GM21529 (cell line): ENCODE results near the gene REEP1.

Source experiments
- ATAC-seq: cut with Tn5 transposase; IDR thresholded peaks from one replicate; pipeline ENCODE4 v1.9.1; 2021; ENCODE audit not compliant: unreplicated experiment

Gene REEP1

DNA sequence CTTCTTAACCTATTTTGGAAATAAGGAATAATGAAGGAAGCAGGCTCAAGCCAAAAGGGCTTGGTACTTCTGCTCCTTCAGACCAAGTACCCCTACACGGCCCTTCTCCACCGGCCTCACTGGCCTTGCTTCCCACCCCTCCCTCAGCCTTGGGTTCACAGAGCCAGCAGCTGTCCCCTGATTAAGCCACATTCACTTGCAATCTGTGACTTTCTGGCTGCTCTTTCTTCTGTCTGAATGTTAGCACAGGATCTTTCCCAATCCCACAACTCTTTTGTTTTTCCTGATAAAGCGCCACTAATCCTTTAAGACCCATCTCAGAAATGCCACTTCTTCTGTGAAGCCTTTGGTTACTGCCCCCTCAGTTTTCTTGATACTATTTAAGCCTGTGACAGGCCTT is 52.4 kb downstream of the REEP1 start:
- ATAC-seq: no peak

DNA sequence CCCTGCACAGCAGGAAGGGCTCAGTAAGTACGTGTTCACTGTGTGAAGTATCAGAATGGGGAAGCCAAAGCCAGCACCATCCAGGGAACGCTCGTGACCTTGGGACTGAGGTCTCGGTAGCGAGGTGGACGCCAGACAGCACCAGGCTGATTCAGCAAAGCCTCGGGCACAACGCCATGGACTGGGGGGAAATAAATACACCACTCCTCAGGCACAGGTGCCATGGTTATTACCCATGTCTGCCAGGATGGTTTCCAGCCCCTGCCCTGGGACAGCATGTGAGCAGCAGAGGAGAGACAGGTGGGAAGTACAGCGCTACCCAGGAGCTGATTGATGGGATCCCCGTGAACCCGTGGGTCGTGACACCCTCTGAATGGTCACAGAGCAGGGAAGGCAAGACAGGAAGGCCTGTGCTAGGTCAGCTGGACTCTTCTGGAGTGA is 53.0 kb downstream of the REEP1 start:
- ATAC-seq: no peak

DNA sequence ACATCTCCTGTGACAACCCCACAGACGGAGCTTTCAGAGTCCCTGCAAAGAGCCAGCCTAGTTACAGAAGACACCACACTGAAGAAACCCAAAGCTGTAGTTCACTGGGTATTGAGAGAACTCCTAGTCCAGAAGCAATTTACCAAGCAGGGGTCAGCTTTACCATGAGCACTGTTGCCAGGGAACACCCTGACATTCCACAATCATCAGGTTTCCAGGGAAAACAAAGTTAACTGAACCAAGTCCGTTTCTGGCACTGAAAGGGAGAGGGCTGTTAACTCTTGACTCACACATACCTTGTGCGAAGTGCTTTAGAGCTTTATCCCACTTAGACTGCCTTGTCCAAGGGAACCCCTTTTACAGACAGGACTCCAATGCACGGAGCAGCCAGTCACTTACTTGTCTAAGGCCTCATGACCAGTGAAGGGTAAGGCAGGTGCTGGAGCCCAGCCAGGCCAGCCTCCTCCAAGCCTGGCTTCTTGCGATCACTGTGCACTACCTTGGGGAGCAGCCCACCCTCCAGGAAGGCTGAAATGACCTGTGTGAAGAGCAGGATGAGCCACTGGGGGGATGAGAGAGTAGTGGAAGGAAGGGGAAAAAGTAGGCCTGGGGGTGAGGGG is 53.9 kb downstream of the REEP1 start:
- ATAC-seq: no peak

DNA sequence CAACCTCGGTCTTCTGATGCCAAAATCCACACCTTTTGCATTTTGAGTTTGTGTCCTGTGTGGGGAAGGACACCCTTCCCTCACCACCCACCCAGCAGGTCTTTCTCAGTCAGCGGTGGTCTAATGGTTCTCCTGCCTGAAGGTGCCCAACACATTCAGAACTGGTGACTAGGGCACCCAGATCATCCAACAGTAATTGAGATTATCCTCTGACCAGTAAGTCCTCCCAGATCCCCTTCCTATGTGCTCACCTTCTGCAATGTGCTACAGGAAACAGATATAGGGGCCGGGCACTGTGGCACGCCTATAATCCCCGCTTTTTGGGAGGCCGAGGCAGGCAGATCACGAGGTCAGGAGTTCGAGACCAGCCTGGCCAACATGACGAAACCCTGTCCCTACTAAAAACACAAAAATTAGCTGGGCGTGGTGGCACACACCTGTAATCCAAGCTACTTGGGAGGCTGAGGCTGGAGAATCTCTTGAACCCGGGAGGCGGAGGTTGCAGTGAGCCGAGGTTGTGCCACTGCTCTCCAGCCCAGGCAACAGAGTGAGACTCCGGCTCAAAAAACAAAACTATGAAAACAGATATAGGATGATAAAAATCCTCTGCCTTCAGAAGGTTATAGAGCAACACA is 56.2 kb downstream of the REEP1 start:
- ATAC-seq: no peak

DNA sequence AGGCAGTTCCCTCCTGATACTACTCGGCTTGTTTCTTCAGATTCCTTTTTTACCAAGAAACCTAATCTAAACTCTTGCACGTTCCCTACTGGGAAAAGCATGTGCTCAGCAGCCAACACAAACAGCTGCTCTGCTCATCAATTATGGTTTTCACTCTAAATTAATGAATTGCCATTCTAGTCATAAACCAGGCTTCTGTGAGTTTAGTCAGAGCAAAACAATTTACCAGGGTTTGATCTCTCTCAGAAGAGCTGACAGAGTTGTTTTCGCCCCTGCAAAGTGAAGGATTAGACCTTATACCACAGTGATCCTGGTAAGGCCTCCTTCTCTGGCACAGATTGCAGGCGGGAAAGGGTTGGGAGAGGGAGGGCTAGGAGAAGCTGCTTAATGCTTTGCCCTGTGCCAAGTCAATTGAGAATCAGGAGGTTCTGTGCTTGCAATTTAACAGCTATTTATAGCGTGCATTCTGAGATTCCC is 57.2 kb downstream of the REEP1 start:
- ATAC-seq: no peak

DNA sequence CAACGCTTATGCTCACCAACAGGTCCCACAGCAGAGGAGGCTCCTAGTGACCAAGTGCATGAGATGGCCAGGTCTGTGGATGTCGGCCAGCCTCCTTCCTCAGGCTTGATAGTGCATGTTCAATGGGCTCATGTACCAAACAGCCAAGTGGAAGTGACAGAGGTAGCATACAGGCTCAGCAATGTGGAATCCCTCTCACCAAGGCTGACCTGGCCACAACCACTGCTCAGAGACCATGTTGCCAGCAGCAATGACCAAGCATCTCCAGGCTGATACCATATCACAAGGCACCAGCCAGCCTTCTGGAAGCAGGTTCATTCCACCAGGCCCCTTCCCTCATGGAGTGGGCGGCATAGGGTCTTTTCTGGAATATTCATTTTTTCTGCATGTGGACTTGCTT is 61.5 kb downstream of the REEP1 start:
- ATAC-seq: no peak

DNA sequence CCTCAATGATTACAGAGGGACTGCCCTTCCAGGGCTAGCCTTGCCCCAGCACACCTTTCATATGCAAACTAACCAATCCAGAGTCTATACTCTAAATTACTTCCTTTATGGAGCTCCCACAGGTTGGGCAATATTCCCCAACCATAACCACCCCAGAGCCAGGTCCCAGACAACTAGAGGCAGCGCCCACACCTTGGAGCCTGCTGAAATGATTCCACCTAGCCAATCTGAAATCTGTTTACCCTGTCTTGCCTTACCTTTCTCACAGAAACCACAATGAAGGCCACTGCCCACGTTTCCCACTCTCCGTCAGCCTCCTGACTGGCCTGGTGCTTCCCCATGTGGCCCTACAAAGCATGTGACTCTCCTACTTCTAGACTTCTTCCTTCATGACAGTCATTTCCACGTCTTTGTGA is 62.0 kb downstream of the REEP1 start:
- no peak for ATAC-seq

DNA sequence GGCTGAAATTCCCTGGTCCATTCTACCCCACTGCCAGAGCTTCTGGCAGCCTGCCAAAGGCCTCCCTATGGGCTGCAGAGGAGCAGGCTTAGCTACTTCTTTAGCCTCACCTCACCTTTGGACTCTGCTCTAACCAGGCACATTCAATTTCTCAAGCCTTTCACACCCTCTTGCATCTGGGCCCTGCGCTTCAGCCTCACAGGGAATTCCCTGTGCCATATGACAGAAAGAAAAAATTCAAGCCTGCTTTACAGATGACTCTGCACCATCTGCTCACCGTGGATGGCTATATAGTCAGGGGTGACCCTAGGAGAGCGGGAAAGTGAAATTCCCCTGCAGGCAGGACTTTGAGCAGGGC is 62.5 kb downstream of the REEP1 start:
- ATAC-seq: peak; percentile 79

DNA sequence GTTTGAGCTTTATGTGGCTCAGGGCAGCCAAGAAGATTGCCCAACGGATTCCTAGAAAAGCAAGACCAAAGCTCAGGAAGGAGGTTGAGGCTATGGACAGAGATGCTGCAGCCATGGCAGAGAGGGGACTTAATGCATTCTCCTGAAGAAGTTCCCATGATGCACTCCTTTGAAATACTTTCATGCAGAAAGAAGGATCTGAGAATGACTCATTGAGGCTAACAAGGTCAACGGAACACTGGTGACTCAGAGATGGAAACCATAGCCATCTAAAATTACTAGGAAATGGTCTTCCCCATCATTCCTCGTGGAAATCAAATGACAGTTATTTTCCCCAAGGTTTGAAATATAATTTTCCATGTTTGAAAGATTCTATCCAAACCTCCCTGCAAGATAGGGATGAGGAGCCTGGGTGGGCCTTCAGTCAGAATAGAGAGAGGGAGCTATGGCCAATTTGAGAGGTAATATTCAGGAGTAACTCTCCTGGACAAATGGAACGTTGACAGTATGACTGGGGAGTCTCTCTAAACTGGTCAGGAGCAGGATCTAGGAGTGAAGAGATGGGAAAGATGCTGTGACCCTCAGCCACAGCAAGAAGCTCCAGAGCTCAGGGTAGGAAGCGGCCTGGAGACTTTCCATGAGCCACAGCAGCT is 63.0 kb downstream of the REEP1 start:
- peak; percentile 56 for ATAC-seq

DNA sequence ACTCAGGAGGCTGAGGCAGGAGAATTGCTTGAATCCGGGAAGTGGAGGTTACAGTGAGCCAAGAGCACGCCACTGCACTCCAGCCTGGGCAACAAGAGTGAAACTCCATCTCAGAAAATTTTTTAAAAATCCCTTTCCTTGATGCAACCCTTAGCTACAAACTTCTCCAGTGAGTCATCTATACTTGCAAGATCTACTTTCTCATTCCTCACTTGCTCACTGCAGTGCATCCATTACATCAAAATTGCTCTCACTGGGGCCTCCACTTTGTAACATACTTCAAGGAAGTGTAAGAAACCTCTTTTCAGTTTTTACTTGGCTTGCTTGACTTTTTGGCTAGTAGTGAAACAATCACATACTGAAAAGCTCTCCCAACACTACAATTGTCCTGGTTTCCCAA is 65.3 kb downstream of the REEP1 start:
- no peak for ATAC-seq

DNA sequence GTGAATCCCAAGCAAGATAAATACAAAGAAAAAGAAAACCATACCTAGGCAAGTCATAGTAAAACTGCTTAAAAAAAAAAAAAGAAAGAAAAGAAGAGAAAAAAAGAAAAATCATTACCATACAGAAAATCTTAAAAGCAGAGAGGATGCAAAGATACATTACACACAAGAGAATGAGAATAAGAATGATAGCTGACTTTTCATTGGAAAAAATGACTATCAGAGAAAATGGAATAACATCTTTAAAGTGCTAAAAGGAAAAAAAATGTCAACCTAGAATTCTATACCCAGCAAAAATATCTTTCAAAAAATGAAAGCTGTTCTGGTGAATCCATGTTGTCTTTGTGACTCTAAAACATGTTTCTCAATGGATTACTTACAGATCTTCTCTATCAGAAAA is 66.2 kb downstream of the REEP1 start:
- ATAC-seq: no peak

DNA sequence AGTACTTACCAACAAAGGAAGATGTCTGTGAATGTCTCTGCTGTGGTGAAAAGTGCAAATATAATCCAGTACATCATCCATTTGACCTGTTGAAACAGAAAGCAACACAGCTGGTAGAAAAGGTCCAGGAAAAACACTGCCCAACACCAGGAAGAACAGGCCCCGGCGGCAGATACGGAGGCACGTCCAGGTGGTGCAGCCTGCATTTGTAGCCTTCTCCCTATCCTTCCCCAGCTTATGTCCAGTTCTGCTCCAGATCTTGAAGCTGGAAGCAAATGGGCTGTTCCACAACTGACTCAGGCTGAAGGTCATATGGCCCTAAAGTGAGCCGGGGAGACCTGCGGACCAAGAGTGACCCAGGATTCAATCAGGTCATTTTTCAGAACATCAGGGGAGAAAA is 73.5 kb downstream of the REEP1 start:
- ATAC-seq: no peak

DNA sequence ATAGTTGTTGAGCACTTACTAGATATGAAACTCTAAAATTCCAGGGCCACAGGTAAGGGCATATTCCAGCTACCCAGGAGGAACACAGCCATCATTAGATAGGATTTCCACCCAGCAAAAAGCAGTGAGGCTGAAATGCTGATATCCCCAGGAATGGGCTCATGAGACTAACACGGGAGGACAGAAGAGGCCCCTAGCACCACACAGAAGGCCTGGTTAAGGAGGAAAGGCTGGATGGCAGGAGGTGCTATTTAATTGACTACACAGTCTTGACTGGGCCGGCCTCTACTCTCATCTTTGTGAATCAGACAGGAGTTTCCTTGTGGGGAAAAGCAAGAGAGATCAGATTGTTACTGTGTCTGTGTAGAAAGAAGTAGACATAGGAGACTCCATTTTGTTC is 76.4 kb downstream of the REEP1 start:
- ATAC-seq: no peak

DNA sequence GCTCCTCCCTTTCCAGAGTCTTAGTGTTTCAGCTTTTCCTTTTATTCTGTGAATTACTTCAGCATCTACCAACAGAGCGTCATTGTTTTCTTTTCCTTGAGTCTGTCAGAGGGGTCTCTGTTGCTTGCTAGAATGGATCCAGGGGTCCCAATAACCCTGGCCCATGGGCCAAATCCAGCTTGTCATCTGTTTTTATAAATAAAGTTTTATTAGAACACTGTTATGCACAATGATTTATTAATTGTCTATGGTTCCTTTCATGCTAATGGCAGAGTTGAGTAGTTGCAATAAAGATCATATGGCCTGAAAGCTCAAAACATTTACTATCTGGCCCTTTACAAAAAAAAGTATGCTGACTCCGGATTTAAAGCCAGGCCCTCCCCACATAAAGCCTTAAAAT is 79.3 kb downstream of the REEP1 start:
- no peak for ATAC-seq

DNA sequence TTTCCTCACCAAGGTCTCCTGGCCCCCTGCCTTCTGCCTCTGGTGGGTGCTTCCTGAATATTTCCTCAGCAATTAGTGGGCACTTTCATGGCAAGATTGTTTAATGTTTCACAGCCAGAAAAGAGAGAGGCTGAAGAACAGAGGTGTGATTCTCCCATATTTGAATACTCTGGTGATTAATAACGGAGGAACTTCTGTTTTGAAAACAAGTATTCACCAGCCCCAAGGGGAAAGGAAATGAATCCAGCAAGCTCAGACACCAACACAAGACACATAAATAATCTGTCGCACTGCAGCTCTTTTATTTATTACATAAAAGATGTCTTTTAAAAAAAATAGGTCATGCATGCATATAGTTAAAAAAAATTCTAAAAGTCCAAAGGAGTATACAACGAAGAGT is 80.4 kb downstream of the REEP1 start:
- no peak for ATAC-seq

DNA sequence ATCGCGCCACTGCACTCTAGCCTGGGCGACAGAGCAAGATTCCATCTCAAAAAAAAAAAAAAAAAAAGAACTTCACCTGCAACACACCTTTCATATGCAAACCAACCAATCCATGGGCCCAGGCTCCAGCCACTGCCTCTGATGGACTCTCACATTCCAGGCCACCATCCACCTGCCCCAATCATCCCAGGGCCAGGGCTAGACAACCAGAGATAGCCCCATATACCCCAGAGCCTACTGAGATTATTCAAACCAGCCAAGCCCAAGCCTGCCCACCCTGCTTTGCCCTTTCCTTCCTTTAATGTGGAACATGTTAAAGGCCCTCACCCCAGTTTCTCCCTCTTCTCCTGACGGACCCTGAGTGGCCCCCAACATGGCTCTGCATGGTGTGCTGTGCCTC is 81.1 kb downstream of the REEP1 start:
- no peak for ATAC-seq

DNA sequence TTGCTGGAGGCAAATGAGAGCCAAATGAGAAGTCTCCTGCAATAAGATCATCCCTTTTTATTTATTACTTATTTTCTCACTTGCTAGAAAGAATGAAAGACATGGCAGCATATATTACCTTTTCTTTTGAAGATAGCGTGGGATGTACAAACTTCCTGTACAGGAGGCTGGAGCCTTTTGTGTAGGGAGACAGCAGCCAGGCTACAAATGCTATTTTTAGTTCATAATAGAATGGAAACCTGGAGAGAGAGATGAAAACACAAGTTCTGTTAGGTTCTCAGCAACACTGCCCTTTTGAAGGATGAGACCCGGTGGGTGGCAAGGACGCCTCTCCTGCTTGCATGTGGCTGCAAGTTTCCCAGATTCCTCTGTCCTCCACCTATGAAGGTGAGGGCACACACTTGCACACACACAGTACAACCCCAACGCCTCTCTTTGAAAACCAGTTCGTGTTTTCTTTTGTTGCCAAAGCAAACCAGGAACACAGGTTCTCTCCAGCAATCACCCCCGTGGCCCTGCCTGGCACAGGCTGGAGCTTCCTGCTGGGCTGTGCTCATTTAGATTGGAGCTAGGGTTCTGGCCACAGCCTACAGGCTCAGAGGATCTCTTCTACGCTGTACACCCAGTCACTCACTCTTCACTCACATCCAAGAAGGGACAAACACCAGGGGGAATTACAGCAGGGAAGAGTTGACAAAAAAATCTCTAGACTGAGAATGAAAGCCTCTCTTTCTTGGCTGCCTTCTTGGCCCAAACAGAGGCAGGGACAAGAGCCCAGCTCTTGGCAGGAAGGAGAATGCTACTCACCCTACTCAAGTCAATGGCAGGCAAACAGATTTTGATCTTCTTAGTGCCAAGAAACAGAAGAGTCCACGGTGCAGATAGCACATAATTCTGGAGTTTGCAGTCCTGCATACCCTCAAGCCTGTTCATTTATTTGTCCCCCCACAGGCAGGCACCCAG is 82.6 kb downstream of the REEP1 start:
- no peak for ATAC-seq

DNA sequence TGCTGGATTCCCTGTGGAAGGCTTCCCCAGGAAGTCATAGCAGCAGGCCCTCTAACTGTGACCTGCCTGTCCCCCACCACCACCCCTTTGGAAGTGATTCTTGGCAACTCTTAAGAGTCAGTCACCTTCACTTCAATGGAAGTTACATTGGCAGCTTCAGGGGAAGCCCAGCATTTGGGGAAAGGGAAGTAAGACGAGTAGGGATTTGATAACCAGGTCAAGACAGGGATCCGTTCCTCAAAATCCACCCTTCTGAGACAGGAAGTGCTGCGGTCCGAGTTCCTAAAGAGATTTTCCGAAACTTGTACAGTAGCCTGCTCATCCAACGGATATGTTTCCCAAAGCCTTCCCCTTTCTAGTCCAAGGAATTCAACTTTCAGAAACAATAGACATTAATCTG is 84.0 kb downstream of the REEP1 start:
- no peak for ATAC-seq

DNA sequence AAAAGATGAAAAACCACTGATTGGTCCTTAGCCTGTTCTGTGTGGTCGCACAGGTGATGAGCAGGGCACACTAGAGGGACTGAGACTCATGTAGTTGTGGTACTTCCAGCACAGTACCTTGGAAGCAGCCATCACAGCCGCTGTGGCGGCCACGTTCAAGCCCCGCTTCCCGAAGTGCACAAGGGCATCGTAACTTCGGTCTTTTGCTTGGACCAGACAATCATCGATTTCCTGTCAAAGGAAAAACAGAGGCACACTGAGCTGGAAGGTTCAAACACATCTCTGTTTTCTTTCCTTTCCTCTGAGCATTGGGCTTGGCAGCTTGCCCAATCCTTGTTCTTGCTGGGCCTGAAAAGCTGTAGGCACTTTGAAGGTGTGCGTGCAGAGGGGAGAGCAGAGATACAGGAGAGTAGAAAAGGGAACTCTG is 85.6 kb downstream of the REEP1 start:
- no peak for ATAC-seq

DNA sequence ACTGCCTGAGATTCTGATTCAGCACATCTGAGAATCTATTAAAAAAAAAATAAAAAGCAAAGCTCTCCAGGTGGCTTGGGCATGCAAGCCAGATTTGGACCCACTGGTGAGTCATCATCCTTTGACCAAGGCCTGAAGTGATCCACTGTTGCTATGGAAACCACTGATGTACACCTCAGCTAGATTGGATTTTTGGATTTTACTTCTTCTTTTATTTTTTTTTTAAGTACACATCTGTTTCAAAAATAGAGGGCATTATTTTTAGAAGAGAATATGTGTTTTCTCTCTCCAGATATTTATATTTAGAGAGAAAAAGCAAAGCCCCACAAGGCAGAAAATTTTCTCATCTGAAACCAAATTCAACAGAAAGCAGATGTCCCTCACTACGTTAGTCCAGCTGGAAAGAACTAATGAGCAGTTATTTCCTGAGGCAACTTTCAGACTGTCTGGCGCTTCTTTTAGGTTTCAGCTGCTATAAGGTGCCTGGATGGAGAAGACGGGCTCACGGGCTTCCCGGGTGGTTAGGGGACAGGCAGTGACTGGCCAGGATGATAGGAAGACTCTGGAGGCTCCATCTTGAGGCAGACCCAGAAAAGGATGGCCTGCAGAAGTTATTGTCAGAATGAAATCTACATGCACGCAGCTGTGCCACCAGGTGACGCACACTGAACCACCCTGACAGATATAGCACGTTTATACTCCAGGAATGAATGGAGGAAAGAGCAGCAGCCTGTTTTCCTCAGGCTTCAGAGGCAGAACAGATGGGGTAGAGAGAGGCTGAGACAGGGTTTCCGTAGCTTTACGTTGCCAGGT is 87.6 kb downstream of the REEP1 start:
- peak; percentile 87 for ATAC-seq

DNA sequence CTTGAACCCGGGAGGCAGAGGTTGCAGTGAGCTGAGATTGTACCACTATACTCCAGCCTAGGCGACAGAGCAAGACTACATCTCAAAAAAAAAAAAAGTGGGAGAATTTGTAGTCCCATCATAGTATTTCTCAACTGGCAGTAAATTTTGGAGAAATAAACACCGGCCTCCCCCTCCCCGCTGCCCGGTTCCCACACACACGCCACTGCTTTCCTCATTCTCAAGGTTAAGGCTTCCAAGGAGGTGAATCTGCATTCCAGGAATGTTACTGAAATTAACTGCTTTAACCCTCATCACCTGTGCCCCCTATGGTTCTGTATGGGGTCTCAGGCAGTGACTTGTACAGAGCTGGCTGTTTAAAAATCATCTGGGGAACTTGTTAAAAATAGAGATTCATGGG is 88.2 kb downstream of the REEP1 start:
- ATAC-seq: no peak
